NK-92 treated with Interleukin-12 subunit alpha and Interleukin-12 subunit beta, amount 100 ng/mL, for 24 hours (cell line): Measurements from ENCODE around the gene ARHGEF11.

Experiments
- DNase-seq: peaks from one replicate; lab custom pipeline; 2025; lab: John Stamatoyannopoulos, UW

ARHGEF11 gene

GRCh38 chr1:157050836-157051235 is 5.3 kb upstream of the ARHGEF11 start:
- DNase-seq: no peak

GRCh38 chr1:157047062-157047410 is 1.5 kb upstream of the ARHGEF11 start:
- DNase-seq: no peak

- no peak for DNase-seq
These were observed 1.2 kb downstream of the ARHGEF11 start for GRCh38 chr1:157044326-157044725.

GRCh38 chr1:157043685-157044084 is 1.9 kb downstream of the ARHGEF11 start:
- no peak for DNase-seq

GRCh38 chr1:157042846-157043245 is 2.7 kb downstream of the ARHGEF11 start:
- no peak for DNase-seq

GRCh38 chr1:157040802-157041201 is 4.7 kb downstream of the ARHGEF11 start:
- DNase-seq: no peak

- DNase-seq: no peak
These were observed 10.4 kb downstream of the ARHGEF11 start for GRCh38 chr1:157035121-157035520.

- no peak for DNase-seq
These were observed 11.3 kb downstream of the ARHGEF11 start for GRCh38 chr1:157034137-157034800.

GRCh38 chr1:157033357-157033876 is 12.1 kb downstream of the ARHGEF11 start:
- DNase-seq: no peak

GRCh38 chr1:157032303-157032702 is 13.2 kb downstream of the ARHGEF11 start:
- DNase-seq: no peak

- no peak for DNase-seq
These were observed 14.8 kb downstream of the ARHGEF11 start for GRCh38 chr1:157030728-157031127.

- DNase-seq: no peak
These were observed 16.9 kb downstream of the ARHGEF11 start for GRCh38 chr1:157028674-157029073.

- DNase-seq: no peak
These were observed 19.7 kb downstream of the ARHGEF11 start for GRCh38 chr1:157025856-157026255.

- no peak for DNase-seq
These were observed 20.2 kb downstream of the ARHGEF11 start for GRCh38 chr1:157025385-157025784.

GRCh38 chr1:157021688-157022087 is 23.9 kb downstream of the ARHGEF11 start:
- DNase-seq: no peak

- DNase-seq: no peak
These were observed 26.1 kb downstream of the ARHGEF11 start for GRCh38 chr1:157019457-157019856.

GRCh38 chr1:157011845-157012244 is 33.7 kb downstream of the ARHGEF11 start:
- no peak for DNase-seq

GRCh38 chr1:157008502-157008901 is 37.0 kb downstream of the ARHGEF11 start:
- no peak for DNase-seq

GRCh38 chr1:157007306-157007705 is 38.2 kb downstream of the ARHGEF11 start:
- DNase-seq: no peak

- no peak for DNase-seq
These were observed 38.9 kb downstream of the ARHGEF11 start for GRCh38 chr1:157006676-157007075.

- DNase-seq: no peak
These were observed 39.6 kb downstream of the ARHGEF11 start for GRCh38 chr1:157005965-157006364.

- DNase-seq: no peak
These were observed 40.7 kb downstream of the ARHGEF11 start for GRCh38 chr1:157004806-157005205.

GRCh38 chr1:157004327-157004726 is 41.2 kb downstream of the ARHGEF11 start:
- DNase-seq: no peak

GRCh38 chr1:157001304-157001703 is 44.2 kb downstream of the ARHGEF11 start:
- DNase-seq: no peak
